Pulmonary artery endothelial cell (primary cell): ENCODE results near the gene MYO1E. TPM values are rescaled to one million over a fixed set of nuclear protein-coding genes. Genes with fewer than 3 reads are reported as not detected.

Experiments used
- DNase-seq: peaks from one replicate; pipeline ENCODE4 v3.0.0-alpha.2; 2011; ENCODE audit warnings: low read depth, low spot score
- total RNA-seq: library from RNA; depleted of rRNA; stranded (reverse); fragments of >200 nt; gene quantifications from 2 replicates; pipeline ENCODE4 v1.2.3, GENCODE V29; 2014

The MYO1E gene
- total RNA-seq, 1 donor from 2014 or later: 117 TPM

GRCh38 chr15:59199626-59200465, 172.8 kb downstream of the MYO1E start:
- DNase-seq: no peak

GRCh38 chr15:59197454-59197853, 175.2 kb downstream of the MYO1E start:
- DNase-seq: no peak

GRCh38 chr15:59196416-59196815, 176.3 kb downstream of the MYO1E start:
- DNase-seq: no peak

GRCh38 chr15:59194639-59195325, 177.9 kb downstream of the MYO1E start:
- no peak for DNase-seq

GRCh38 chr15:59191855-59192237, 180.8 kb downstream of the MYO1E start:
- no peak for DNase-seq

- DNase-seq: no peak
Observed at GRCh38 chr15:59190291-59190690, 182.4 kb downstream of the MYO1E start.

GRCh38 chr15:59189241-59189640, 183.4 kb downstream of the MYO1E start:
- no peak for DNase-seq

GRCh38 chr15:59186501-59186900, 186.2 kb downstream of the MYO1E start:
- no peak for DNase-seq

- DNase-seq: no peak
Observed at GRCh38 chr15:59185725-59186124, 186.9 kb downstream of the MYO1E start.

- DNase-seq: no peak
Observed at GRCh38 chr15:59180945-59181600, 191.6 kb downstream of the MYO1E start.

GRCh38 chr15:59179717-59180116, 193.0 kb downstream of the MYO1E start:
- no peak for DNase-seq

GRCh38 chr15:59178151-59178695, 194.4 kb downstream of the MYO1E start:
- DNase-seq: no peak

- no peak for DNase-seq
Observed at GRCh38 chr15:59177317-59177660, 195.4 kb downstream of the MYO1E start.

- no peak for DNase-seq
Observed at GRCh38 chr15:59176653-59177316, 195.9 kb downstream of the MYO1E start.

- DNase-seq: peak; percentile 43
Observed at GRCh38 chr15:59174835-59175831, 197.5 kb downstream of the MYO1E start.

GRCh38 chr15:59174151-59174834, 198.4 kb downstream of the MYO1E start:
- DNase-seq: no peak

GRCh38 chr15:59173194-59173593, 199.5 kb downstream of the MYO1E start:
- DNase-seq: no peak

- DNase-seq: no peak
Observed at GRCh38 chr15:59172289-59172901, 200.3 kb downstream of the MYO1E start.

- DNase-seq: no peak
Observed at GRCh38 chr15:59171067-59171397, 201.6 kb downstream of the MYO1E start.
